OCI-LY1 (cell line): ENCODE measurements around the gene RHOT1.
"Not testable (repeated sequence)": the region's sequence is repeated elsewhere in the genome, so short reads cannot be mapped to it uniquely, and the experiment has no call there.

Experiments
- EZH2 ChIP-seq: fragments of 200-600 bp; sonication (generic), shearing (Covaris generic); IDR thresholded peaks from 2 replicates; pipeline ENCODE4 v1.8.0; 2017; ENCODE audit warnings: borderline replicate concordance, mixed run types, mild to moderate bottlenecking, antibody characterized with exemption, low read length, moderate library complexity, mixed read lengths
- TF ChIP-seq, protein P1 (sequence below): fragments of 200-600 bp; sonication (generic), shearing (Covaris generic); IDR thresholded peaks from 2 replicates; pipeline ENCODE4 v1.5.1; 2017; ENCODE audit warnings: mild to moderate bottlenecking, antibody characterized with exemption, low read length, moderate library complexity, mixed read lengths

DNA sequence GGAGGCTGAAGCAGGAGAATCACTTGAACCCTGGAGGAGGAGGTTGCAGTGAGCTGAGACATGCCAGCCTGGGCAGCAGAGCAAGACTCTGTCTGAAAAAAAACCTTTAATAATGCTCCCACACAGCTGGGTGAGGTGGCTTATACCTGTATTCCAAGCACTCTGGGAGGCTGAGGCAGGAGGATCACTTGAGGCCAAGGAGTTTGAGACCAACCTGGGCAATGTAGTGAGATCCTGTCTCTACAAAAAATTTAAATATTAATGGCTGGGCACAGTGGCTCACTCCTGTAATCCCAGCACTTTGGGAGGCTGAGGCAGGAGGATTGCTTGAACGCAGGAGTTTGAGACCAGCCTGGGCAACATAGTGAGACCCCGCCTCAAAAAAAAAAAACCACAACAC is 2.1 kb downstream of the RHOT1 start:
- TF ChIP-seq, protein P1, sequence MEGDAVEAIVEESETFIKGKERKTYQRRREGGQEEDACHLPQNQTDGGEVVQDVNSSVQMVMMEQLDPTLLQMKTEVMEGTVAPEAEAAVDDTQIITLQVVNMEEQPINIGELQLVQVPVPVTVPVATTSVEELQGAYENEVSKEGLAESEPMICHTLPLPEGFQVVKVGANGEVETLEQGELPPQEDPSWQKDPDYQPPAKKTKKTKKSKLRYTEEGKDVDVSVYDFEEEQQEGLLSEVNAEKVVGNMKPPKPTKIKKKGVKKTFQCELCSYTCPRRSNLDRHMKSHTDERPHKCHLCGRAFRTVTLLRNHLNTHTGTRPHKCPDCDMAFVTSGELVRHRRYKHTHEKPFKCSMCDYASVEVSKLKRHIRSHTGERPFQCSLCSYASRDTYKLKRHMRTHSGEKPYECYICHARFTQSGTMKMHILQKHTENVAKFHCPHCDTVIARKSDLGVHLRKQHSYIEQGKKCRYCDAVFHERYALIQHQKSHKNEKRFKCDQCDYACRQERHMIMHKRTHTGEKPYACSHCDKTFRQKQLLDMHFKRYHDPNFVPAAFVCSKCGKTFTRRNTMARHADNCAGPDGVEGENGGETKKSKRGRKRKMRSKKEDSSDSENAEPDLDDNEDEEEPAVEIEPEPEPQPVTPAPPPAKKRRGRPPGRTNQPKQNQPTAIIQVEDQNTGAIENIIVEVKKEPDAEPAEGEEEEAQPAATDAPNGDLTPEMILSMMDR: not testable (repeated sequence)
- not testable (repeated sequence) for TF ChIP-seq EZH2
